HUDEP-2 (cell line): ENCODE data around the gene CPNE5.

Experiments
- DNase-seq, 76 experiments: peaks; one replicate each; lab custom pipeline; 2025; ENCODE audit not compliant: unreplicated experiment in 76 of 76; lab: John Stamatoyannopoulos, UW

CPNE5 gene

GRCh38 chr6:36837022-36837339 is 2.3 kb downstream of the CPNE5 start:
- no peak for DNase-seq

- DNase-seq: peak in 2 of 76 experiments; percentile 16 to 28
Measured at GRCh38 chr6:36836111-36837021, 2.9 kb downstream of the CPNE5 start.

GRCh38 chr6:36834576-36835341 is 4.5 kb downstream of the CPNE5 start:
- peak in 1 of 76 experiments; percentile 35 for DNase-seq

GRCh38 chr6:36833182-36833789 is 6.0 kb downstream of the CPNE5 start:
- no peak for DNase-seq

- DNase-seq: no peak
Measured at GRCh38 chr6:36832313-36832712, 6.9 kb downstream of the CPNE5 start.

GRCh38 chr6:36830577-36830976 is 8.7 kb downstream of the CPNE5 start:
- DNase-seq: no peak

GRCh38 chr6:36829919-36830544 is 9.2 kb downstream of the CPNE5 start:
- DNase-seq: no peak

- peak in 19 of 76 experiments; percentile 10 to 66 (median 35) for DNase-seq
Measured at GRCh38 chr6:36827261-36828079, 11.8 kb downstream of the CPNE5 start.

- no peak for DNase-seq
Measured at GRCh38 chr6:36826520-36827227, 12.6 kb downstream of the CPNE5 start.

- DNase-seq: no peak
Measured at GRCh38 chr6:36825994-36826393, 13.2 kb downstream of the CPNE5 start.

GRCh38 chr6:36825452-36825851 is 13.8 kb downstream of the CPNE5 start:
- DNase-seq: peak in 2 of 76 experiments; percentile 22 to 26

GRCh38 chr6:36824253-36824652 is 15.0 kb downstream of the CPNE5 start:
- no peak for DNase-seq

GRCh38 chr6:36823421-36824096 is 15.7 kb downstream of the CPNE5 start:
- DNase-seq: no peak

GRCh38 chr6:36822506-36823269 is 16.6 kb downstream of the CPNE5 start:
- no peak for DNase-seq

- DNase-seq: no peak
Measured at GRCh38 chr6:36821581-36822335, 17.5 kb downstream of the CPNE5 start.

- peak in 12 of 76 experiments; percentile 12 to 57 (median 23) for DNase-seq
Measured at GRCh38 chr6:36820700-36821580, 18.3 kb downstream of the CPNE5 start.
